WTC11 (cell line): Measurements from ENCODE around the gene ZNF827. TPM values are rescaled to one million over a fixed set of nuclear protein-coding genes. Genes with fewer than 3 reads are reported as not detected.

Experiments
- ATAC-seq: fragments of 200-7000 bp; cut with Tn5 transposase; 2 replicates; pipeline ENCODE4 v1.10.0; 2021; ENCODE audit warnings: mild to moderate bottlenecking, moderate library complexity
- CTCF ChIA-PET: fragments of 300-600 bp; sonication (Branson Sonifier 250); formaldehyde crosslinking; loops from one replicate; lab custom pipeline; 2021; ENCODE audit warnings: antibody characterized with exemption; lab: Charles Lee
- POLR2A ChIA-PET: fragments of 350-600 bp; sonication (Branson Sonifier 250); formaldehyde crosslinking; loops from one replicate; lab custom pipeline; 2021; ENCODE audit warnings: antibody characterized with exemption; lab: Charles Lee
- DNase-seq: peaks from one replicate; pipeline ENCODE4 v3.0.0; 2021; ENCODE audit warnings: low spot score
- H3K27ac Mint-ChIP-seq: 2 replicates; pipeline ENCODE4 v1.8.0; 2021; ENCODE audit warnings: mixed read lengths
- H3K27me3 Mint-ChIP-seq: 2 replicates; pipeline ENCODE4 v1.8.0; 2021; ENCODE audit warnings: low read depth, mild to moderate bottlenecking, moderate library complexity, mixed read lengths
- H3K36me3 Mint-ChIP-seq: 2 replicates; pipeline ENCODE4 v1.8.0; 2021; ENCODE audit warnings: mixed read lengths
- H3K4me1 Mint-ChIP-seq: 2 replicates; pipeline ENCODE4 v1.8.0; 2022; ENCODE audit warnings: mixed read lengths
- H3K4me3 Mint-ChIP-seq: 2 replicates; pipeline ENCODE4 v1.8.0; 2021; ENCODE audit warnings: mild to moderate bottlenecking, moderate library complexity, mixed read lengths
- H3K9me3 Mint-ChIP-seq: 2 replicates; pipeline ENCODE4 v1.8.0; 2021; ENCODE audit warnings: mixed read lengths
- ELF4 ChIP-seq: sonication (generic); formaldehyde crosslinking; IDR thresholded peaks from 2 replicates; pipeline ENCODE4 v1.8.1; 2022; ENCODE audit warnings: low read depth, mild to moderate bottlenecking, moderate library complexity, missing genetic modification reagents
- ESRRA ChIP-seq: sonication (generic); formaldehyde crosslinking; IDR thresholded peaks from 2 replicates; pipeline ENCODE4 v1.8.1; 2022; ENCODE audit warnings: mild to moderate bottlenecking, missing genetic modification reagents, borderline replicate concordance
- ETV6 ChIP-seq: sonication (generic); formaldehyde crosslinking; IDR thresholded peaks from 2 replicates; pipeline ENCODE4 v1.8.1; 2022; ENCODE audit warnings: mild to moderate bottlenecking, missing genetic modification reagents
- FOXJ3 ChIP-seq: sonication (generic); formaldehyde crosslinking; IDR thresholded peaks from 2 replicates; pipeline ENCODE4 v1.9.0; 2021; ENCODE audit warnings: missing genetic modification reagents, mild to moderate bottlenecking, borderline replicate concordance
- GABPB1 ChIP-seq: sonication (generic); formaldehyde crosslinking; IDR thresholded peaks from 2 replicates; pipeline ENCODE4 v1.8.1; 2023; ENCODE audit warnings: mild to moderate bottlenecking, missing genetic modification reagents
- GRHL2 ChIP-seq: fragments of 250-450 bp; sonication (Bioruptor Pico); IDR thresholded peaks from 2 replicates; pipeline ENCODE4 v1.8.0; 2022; ENCODE audit warnings: mild to moderate bottlenecking, moderate library complexity; ENCODE audit not compliant: insufficient replicate concordance, severe bottlenecking
- NR3C1 ChIP-seq: sonication (generic); formaldehyde crosslinking; conservative IDR thresholded peaks from 2 replicates; pipeline ENCODE4 v1.8.1; 2023; ENCODE audit warnings: low read depth, mild to moderate bottlenecking, missing genetic modification reagents
- ZBTB21 ChIP-seq: sonication (generic); formaldehyde crosslinking; IDR thresholded peaks from 2 replicates; pipeline ENCODE4 v1.8.1; 2023; ENCODE audit warnings: mild to moderate bottlenecking, missing genetic modification reagents, borderline replicate concordance
- ZNF121 ChIP-seq: sonication (generic); formaldehyde crosslinking; IDR thresholded peaks from 2 replicates; pipeline ENCODE4 v1.8.0; 2023; ENCODE audit warnings: missing genetic modification reagents
- ZNF281 ChIP-seq: sonication (generic); formaldehyde crosslinking; IDR thresholded peaks from 2 replicates; pipeline ENCODE4 v1.8.0; 2023; ENCODE audit warnings: mild to moderate bottlenecking, missing genetic modification reagents
- ZNF317 ChIP-seq: sonication (generic); formaldehyde crosslinking; IDR thresholded peaks from 2 replicates; pipeline ENCODE4 v1.8.1; 2023; ENCODE audit warnings: low read depth, mild to moderate bottlenecking, moderate library complexity, missing genetic modification reagents, borderline replicate concordance
- total RNA-seq: library from RNA; stranded (reverse); gene quantifications from 3 replicates; pipeline ENCODE4 v1.2.3, GENCODE V29; 2021
- TF ChIP-seq, protein P1 (sequence below): fragments of 250-450 bp; sonication (Bioruptor Pico); IDR thresholded peaks from 2 replicates; pipeline ENCODE4 v1.8.0; 2021; ENCODE audit warnings: mild to moderate bottlenecking
- TF ChIP-seq, protein P2 (sequence below): sonication (generic); formaldehyde crosslinking; IDR thresholded peaks from 2 replicates; pipeline ENCODE4 v1.8.1; 2022; ENCODE audit warnings: low read depth, missing genetic modification reagents, borderline replicate concordance
- TF ChIP-seq, protein P3 (sequence below): sonication (generic); formaldehyde crosslinking; IDR thresholded peaks from 2 replicates; pipeline ENCODE4 v1.8.1; 2023; ENCODE audit warnings: mild to moderate bottlenecking, missing genetic modification reagents, moderate library complexity
- TF ChIP-seq, protein P4 (sequence below): sonication (generic); formaldehyde crosslinking; IDR thresholded peaks from 2 replicates; pipeline ENCODE4 v1.8.1; 2022; ENCODE audit warnings: low read depth, mild to moderate bottlenecking, moderate library complexity, missing genetic modification reagents, borderline replicate concordance
- TF ChIP-seq, protein P5 (sequence below): sonication (generic); formaldehyde crosslinking; IDR thresholded peaks from 2 replicates; pipeline ENCODE4 v1.8.1; 2023; ENCODE audit warnings: mild to moderate bottlenecking, missing genetic modification reagents, moderate library complexity
- TF ChIP-seq, protein P6 (sequence below): sonication (generic); formaldehyde crosslinking; IDR thresholded peaks from 2 replicates; pipeline ENCODE4 v1.8.0; 2022; ENCODE audit warnings: mild to moderate bottlenecking, missing genetic modification reagents
- TF ChIP-seq, protein P7 (sequence below): sonication (generic); formaldehyde crosslinking; IDR thresholded peaks from 2 replicates; pipeline ENCODE4 v1.8.1; 2023; ENCODE audit warnings: mild to moderate bottlenecking, moderate library complexity, missing genetic modification reagents

The ZNF827 gene
- total RNA-seq, 1 experiment from 2014 or later: 25.6 TPM

DNA sequence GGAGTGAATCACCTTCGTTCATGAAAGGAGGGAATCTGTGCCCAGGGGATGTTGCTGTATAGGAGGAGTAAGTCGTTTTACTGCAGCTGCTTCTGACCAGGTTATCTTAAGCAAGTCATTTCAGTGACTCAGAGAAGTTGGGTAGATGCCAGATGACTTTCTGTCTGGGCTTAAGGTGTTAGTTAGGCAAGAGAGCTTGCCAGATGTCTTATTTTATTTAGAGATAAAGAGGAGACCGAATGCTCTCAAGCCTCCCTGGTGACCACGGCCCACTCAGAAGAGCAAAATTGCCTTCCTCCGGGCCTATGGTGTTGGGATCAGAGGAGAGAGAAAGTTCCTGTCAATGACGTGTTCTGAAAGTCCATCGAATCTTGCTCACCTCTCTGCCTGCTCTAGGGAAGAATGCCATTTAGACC is 16.3 kb upstream of the ZNF827 start (continued):
- no peak for TF ChIP-seq NR3C1 (CRISPR knock-in tag)
- TF ChIP-seq, protein P1, sequence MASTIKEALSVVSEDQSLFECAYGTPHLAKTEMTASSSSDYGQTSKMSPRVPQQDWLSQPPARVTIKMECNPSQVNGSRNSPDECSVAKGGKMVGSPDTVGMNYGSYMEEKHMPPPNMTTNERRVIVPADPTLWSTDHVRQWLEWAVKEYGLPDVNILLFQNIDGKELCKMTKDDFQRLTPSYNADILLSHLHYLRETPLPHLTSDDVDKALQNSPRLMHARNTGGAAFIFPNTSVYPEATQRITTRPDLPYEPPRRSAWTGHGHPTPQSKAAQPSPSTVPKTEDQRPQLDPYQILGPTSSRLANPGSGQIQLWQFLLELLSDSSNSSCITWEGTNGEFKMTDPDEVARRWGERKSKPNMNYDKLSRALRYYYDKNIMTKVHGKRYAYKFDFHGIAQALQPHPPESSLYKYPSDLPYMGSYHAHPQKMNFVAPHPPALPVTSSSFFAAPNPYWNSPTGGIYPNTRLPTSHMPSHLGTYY: no peak

- Mint-ChIP-seq H3K4me3 (no peak overlapping the region), H3K4me1 (peaks cover 7% of the 10 kb centered on the region), H3K27me3 (no peaks in the 10 kb centered on the region; the same call in none of the 2 replicates), H3K36me3 (no peaks in the 10 kb centered on the region), H3K9me3 (no peaks in the 10 kb centered on the region), H3K27ac (no peak overlapping the region)
- ChIA-PET CTCF (interaction anchor here (1.5 kb wide), 1 partner anchor 143 kb away, joined by 6 read pairs; no protein-coding TSS in a partner anchor), POLR2A (no interaction called here)
- no peak for TF ChIP-seq ETV6 (CRISPR knock-in tag)
- no peak for TF ChIP-seq GABPB1
- no peak for TF ChIP-seq ELF4
- TF ChIP-seq ZNF281 (CRISPR knock-in tag): no peak
- TF ChIP-seq ESRRA: no peak
- no peak for TF ChIP-seq GRHL2 (CRISPR knock-in tag)
- TF ChIP-seq, protein P2, sequence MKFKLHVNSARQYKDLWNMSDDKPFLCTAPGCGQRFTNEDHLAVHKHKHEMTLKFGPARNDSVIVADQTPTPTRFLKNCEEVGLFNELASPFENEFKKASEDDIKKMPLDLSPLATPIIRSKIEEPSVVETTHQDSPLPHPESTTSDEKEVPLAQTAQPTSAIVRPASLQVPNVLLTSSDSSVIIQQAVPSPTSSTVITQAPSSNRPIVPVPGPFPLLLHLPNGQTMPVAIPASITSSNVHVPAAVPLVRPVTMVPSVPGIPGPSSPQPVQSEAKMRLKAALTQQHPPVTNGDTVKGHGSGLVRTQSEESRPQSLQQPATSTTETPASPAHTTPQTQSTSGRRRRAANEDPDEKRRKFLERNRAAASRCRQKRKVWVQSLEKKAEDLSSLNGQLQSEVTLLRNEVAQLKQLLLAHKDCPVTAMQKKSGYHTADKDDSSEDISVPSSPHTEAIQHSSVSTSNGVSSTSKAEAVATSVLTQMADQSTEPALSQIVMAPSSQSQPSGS: no peak
- TF ChIP-seq FOXJ3: no peak
- TF ChIP-seq, protein P3, sequence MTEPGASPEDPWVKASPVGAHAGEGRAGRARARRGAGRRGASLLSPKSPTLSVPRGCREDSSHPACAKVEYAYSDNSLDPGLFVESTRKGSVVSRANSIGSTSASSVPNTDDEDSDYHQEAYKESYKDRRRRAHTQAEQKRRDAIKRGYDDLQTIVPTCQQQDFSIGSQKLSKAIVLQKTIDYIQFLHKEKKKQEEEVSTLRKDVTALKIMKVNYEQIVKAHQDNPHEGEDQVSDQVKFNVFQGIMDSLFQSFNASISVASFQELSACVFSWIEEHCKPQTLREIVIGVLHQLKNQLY (CRISPR knock-in tag): no peak
- TF ChIP-seq ZBTB21 (CRISPR knock-in tag): no peak
- TF ChIP-seq, protein P4, sequence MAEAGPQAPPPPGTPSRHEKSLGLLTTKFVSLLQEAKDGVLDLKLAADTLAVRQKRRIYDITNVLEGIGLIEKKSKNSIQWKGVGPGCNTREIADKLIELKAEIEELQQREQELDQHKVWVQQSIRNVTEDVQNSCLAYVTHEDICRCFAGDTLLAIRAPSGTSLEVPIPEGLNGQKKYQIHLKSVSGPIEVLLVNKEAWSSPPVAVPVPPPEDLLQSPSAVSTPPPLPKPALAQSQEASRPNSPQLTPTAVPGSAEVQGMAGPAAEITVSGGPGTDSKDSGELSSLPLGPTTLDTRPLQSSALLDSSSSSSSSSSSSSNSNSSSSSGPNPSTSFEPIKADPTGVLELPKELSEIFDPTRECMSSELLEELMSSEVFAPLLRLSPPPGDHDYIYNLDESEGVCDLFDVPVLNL (CRISPR knock-in tag): no peak
- TF ChIP-seq ZNF317 (CRISPR knock-in tag): no peak
- TF ChIP-seq ZNF121 (CRISPR knock-in tag): no peak
- TF ChIP-seq, protein P5, sequence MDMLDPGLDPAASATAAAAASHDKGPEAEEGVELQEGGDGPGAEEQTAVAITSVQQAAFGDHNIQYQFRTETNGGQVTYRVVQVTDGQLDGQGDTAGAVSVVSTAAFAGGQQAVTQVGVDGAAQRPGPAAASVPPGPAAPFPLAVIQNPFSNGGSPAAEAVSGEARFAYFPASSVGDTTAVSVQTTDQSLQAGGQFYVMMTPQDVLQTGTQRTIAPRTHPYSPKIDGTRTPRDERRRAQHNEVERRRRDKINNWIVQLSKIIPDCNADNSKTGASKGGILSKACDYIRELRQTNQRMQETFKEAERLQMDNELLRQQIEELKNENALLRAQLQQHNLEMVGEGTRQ (CRISPR knock-in tag): no peak
- TF ChIP-seq, protein P6, sequence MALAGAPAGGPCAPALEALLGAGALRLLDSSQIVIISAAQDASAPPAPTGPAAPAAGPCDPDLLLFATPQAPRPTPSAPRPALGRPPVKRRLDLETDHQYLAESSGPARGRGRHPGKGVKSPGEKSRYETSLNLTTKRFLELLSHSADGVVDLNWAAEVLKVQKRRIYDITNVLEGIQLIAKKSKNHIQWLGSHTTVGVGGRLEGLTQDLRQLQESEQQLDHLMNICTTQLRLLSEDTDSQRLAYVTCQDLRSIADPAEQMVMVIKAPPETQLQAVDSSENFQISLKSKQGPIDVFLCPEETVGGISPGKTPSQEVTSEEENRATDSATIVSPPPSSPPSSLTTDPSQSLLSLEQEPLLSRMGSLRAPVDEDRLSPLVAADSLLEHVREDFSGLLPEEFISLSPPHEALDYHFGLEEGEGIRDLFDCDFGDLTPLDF: no peak
- TF ChIP-seq, protein P7, sequence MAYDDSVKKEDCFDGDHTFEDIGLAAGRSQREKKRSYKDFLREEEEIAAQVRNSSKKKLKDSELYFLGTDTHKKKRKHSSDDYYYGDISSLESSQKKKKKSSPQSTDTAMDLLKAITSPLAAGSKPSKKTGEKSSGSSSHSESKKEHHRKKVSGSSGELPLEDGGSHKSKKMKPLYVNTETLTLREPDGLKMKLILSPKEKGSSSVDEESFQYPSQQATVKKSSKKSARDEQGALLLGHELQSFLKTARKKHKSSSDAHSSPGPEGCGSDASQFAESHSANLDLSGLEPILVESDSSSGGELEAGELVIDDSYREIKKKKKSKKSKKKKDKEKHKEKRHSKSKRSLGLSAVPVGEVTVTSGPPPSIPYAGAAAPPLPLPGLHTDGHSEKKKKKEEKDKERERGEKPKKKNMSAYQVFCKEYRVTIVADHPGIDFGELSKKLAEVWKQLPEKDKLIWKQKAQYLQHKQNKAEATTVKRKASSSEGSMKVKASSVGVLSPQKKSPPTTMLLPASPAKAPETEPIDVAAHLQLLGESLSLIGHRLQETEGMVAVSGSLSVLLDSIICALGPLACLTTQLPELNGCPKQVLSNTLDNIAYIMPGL (CRISPR knock-in tag): no peak
- ATAC-seq (no peak), DNase-seq (no peak)
Observed at GRCh38 chr4:145951931-145952330, 13.3 kb upstream of the ZNF827 start.
